BLaER1 (cell line): ENCODE data around the gene CEP70.
"Not testable (repeated sequence)": the region's sequence is repeated elsewhere in the genome, so short reads cannot be mapped to it uniquely, and the experiment has no call there.

Experiments
- H3K27ac ChIP-seq: shearing (Covaris generic); formaldehyde crosslinking; 2 replicates; pipeline ENCODE4 v1.8.1; 2022
- H3K27me3 ChIP-seq: shearing (Covaris generic); formaldehyde crosslinking; 2 replicates; pipeline ENCODE4 v1.8.1; 2022
- H3K36me3 ChIP-seq: shearing (Covaris generic); formaldehyde crosslinking; 2 replicates; pipeline ENCODE4 v1.8.1; 2022
- H3K4me1 ChIP-seq: shearing (Covaris generic); formaldehyde crosslinking; 2 replicates; pipeline ENCODE4 v1.8.1; 2022
- H3K4me2 ChIP-seq: shearing (Covaris generic); formaldehyde crosslinking; 2 replicates; pipeline ENCODE4 v1.8.1; 2022
- H3K4me3 ChIP-seq: shearing (Covaris generic); formaldehyde crosslinking; 2 replicates; pipeline ENCODE4 v1.8.1; 2022
- H3K9ac ChIP-seq: shearing (Covaris generic); formaldehyde crosslinking; 2 replicates; pipeline ENCODE4 v1.8.1; 2022
- H3K9me3 ChIP-seq: shearing (Covaris generic); formaldehyde crosslinking; 2 replicates; pipeline ENCODE4 v1.8.1; 2022
- H4K20me1 ChIP-seq: shearing (Covaris generic); formaldehyde crosslinking; 2 replicates; pipeline ENCODE4 v1.8.1; 2022
- Cebpa-rat ChIP-seq: shearing (Covaris generic); IDR thresholded peaks from 2 replicates; pipeline ENCODE4 v1.8.1; 2022

CEP70 gene

DNA sequence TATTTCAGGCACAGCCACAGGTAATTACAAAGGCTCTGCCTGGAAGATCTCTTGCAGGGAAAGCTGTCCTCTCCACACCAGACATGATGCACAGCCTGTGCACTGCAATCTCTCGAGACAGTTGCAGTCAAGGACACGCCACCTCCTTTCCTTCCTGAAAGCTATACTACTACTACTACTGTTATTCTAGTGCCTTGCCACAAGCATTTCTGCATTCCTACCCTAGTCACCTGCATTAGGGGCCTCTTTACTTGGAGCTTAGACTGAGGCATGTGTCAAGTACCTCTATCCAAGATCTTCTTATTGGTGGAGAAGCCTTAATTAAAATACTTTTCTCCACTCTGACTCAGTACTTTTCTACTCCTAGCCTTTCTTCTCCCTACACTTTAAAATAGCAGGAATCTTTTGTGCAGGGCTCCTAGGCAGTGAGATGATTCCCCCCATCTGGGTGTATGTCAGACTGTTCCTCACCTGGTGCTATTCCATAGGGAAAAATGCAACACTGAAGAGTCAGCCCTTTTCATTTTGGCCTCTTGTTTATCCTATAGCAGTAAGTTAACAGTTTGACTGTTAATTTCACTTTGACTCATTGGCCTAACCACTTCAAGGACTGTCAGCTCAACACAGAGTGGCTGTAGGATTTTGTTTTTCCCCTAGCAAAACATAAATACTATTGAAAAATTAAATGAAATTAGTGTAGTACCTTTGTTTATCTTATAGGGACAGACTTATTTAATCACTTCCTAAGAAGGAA, 80.8 kb downstream of the CEP70 start:
- Histone ChIP-seq H4K20me1 (no peaks in the 10 kb centered on the region), H3K9ac (no peak overlapping the region), H3K4me2 (no peak overlapping the region), H3K4me1 (no peaks in the 10 kb centered on the region), H3K36me3 (peaks cover 30% of the 10 kb centered on the region), H3K9me3 (peaks cover 12% of the 10 kb centered on the region), H3K27me3 (no peaks in the 10 kb centered on the region), H3K27ac (no peak overlapping the region), H3K4me3 (no peak overlapping the region)
- no peak for TF ChIP-seq Cebpa-rat

DNA sequence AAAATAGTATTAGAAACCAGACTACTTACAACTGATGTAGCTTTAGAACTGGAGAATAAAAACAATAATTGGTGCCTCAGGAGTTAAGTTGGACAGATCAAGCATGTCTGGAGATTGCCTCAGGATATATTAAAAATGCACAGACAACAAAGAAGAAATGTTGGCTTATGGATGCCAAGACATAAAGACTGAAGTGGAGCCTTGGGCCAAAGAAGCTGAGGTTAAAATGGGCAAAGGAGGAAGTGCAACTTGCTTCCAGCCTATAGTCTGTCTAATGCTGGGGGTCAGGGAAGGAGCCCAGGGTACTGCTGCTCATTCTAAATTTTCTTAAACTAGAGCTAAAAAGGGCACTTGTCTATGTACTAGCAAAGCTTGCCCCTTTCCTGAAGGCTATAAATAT, 82.1 kb downstream of the CEP70 start:
- Histone ChIP-seq H4K20me1 (no peaks in the 10 kb centered on the region), H3K36me3 (peaks cover 17% of the 10 kb centered on the region; the same call in 1 of the 2 replicates), H3K27me3 (no peaks in the 10 kb centered on the region), H3K4me2 (no peak overlapping the region), H3K27ac (no peak overlapping the region), H3K9ac (no peak overlapping the region), H3K4me1 (no peaks in the 10 kb centered on the region), H3K9me3 (no peaks in the 10 kb centered on the region), H3K4me3 (no peak overlapping the region)
- no peak for TF ChIP-seq Cebpa-rat

DNA sequence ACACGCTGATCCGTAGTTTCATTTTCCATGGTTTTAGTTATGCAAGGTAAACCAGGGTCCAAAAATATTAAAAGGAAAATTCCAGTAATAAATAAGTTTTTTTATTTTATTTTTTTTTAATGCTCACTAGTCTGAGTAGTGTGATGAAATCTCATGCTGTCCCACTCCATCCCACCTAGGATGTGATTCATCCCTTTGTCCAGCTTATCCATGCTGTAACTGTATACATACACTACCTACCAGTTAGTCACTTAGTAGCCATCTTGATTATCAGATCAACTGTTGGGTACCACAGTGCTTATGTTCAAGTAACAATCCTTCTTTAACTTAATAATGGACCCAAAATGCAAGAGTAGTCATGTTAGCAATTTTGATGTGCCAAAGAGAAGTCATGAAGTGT, 84.5 kb downstream of the CEP70 start:
- Histone ChIP-seq H3K36me3 (peaks cover 13% of the 10 kb centered on the region), H3K9me3 (no peaks in the 10 kb centered on the region), H3K4me3 (no peak overlapping the region), H3K27ac (no peak overlapping the region), H3K4me1 (no peaks in the 10 kb centered on the region), H3K27me3 (no peaks in the 10 kb centered on the region), H4K20me1 (no peaks in the 10 kb centered on the region), H3K9ac (no peak overlapping the region), H3K4me2 (no peak overlapping the region)
- TF ChIP-seq Cebpa-rat = no peak

DNA sequence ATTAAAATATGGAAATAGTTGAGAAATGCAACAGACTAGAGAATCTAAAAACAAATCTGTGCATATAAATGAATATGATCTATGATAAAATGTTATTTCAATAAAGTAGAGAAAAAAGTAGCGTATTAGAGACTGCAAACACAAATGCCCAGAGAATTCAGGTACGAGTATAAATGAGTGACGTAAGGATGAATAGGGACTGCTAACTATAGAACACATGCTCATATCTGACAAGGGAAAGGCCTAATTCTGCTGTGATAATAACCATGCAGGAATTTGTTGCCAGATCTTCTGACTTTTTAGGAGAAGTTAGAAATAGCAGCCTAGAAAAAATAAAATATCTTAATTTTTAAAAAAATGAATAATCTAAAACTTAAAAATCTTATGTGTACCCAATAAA, 86.5 kb downstream of the CEP70 start:
- no peak for TF ChIP-seq Cebpa-rat

DNA sequence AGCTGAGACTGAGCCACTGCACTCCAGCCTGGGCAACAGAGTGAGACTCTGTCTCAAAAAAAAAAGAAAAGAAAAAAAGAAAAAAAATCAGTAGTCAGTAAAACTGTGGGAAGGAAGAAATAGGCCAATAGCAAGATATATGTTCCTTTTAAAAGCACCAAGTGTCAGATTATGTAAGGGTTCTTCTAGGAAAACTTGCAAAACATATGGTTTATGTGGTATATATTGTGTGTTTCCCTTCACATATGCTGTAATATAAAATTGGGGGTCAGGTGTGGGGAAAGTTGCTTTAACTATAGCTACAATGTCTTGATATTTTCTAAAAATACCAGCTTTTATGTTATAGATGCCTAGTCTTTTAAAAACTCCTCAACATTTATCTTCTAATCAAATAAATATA, 95.1 kb downstream of the CEP70 start:
- Histone ChIP-seq H3K4me2 (no peak overlapping the region), H3K27me3 (no peaks in the 10 kb centered on the region)
- TF ChIP-seq Cebpa-rat = no peak

More for the DNA sequence above, 86.5 kb downstream of the CEP70 start:
- Histone ChIP-seq H3K4me1 (no peaks in the 10 kb centered on the region), H3K27me3 (no peaks in the 10 kb centered on the region), H4K20me1 (no peaks in the 10 kb centered on the region), H3K4me2 (no peak overlapping the region), H3K27ac (no peak overlapping the region), H3K4me3 (no peak overlapping the region), H3K9ac (no peak overlapping the region), H3K9me3 (no peaks in the 10 kb centered on the region), H3K36me3 (peaks cover 16% of the 10 kb centered on the region)

DNA sequence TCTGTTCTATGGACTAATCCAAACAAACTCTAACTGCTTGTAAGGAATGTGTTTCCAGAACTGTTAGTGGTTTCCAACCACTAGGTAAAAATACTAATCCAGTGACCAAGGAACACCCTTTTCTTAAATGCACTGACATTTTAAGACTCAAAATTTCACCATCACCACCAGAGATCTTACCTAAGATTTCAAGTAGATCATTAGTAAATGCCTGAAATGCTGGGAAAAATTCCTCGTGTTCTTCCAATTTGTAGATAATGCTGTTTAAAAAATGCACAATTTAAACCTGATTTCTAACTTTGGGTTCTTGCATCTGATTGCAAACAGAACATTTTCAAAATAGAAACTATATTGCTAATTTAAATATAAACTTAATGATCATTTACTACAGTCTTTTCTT, 96.2 kb downstream of the CEP70 start:
- Histone ChIP-seq H3K4me3 (no peak overlapping the region), H3K36me3 (peaks cover 30% of the 10 kb centered on the region), H3K27me3 (no peaks in the 10 kb centered on the region), H3K9ac (no peak overlapping the region), H4K20me1 (no peaks in the 10 kb centered on the region), H3K9me3 (no peaks in the 10 kb centered on the region), H3K4me1 (no peaks in the 10 kb centered on the region), H3K4me2 (no peak overlapping the region), H3K27ac (no peak overlapping the region)
- TF ChIP-seq Cebpa-rat = no peak

More for the DNA sequence above, 95.1 kb downstream of the CEP70 start:
- Histone ChIP-seq H3K9me3 (no peaks in the 10 kb centered on the region), H4K20me1 (no peaks in the 10 kb centered on the region), H3K4me3 (no peak overlapping the region), H3K27ac (no peak overlapping the region), H3K9ac (no peak overlapping the region), H3K4me1 (no peaks in the 10 kb centered on the region), H3K36me3 (peaks cover 19% of the 10 kb centered on the region)

DNA sequence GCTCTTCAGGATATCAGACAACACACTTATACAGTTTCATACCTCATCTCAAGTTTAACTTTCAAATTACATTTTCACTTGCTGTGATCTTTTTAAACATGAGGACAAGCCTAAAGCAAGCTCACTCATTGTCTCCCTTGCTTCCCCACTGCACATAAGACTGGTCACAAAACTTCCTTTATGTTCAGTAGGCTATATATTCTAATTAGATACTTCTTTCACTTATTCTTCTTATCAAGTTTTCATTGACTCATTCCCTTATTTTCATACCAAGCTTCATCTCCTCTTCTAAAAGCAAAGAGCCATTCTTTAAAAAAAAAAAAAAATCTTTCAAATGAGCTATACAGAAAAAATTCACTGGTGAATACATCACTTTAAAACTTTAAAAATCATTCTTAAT, 97.0 kb downstream of the CEP70 start:
- no peak overlapping the region for H3K4me3 ChIP-seq
- H3K4me1 ChIP-seq = no peaks in the 10 kb centered on the region
- no peaks in the 10 kb centered on the region for H4K20me1 ChIP-seq
- no peaks in the 10 kb centered on the region for H3K9me3 ChIP-seq
- H3K27ac ChIP-seq = no peak overlapping the region
- H3K9ac ChIP-seq = no peak overlapping the region
- TF ChIP-seq Cebpa-rat = no peak
- peaks cover 31% of the 10 kb centered on the region for H3K36me3 ChIP-seq
- H3K4me2 ChIP-seq = no peak overlapping the region
- no peaks in the 10 kb centered on the region for H3K27me3 ChIP-seq

DNA sequence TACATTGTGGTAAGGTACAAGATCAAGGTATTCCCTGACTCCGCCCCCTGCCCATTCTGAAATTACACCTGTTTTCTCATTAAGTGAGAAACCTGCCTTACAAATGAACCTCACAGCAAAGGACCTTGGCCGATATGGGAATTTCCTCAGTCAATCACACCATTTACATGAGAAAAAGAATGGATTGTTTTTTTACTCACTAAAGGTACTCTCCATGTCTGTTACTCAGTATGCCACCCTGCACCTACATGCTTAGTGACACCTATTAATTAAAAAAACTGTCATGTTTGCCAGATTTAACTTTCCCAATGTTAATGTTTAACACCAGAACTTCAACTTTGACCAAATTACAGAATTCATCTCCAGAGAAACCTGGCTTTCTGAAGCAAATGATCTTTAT, 97.6 kb downstream of the CEP70 start:
- Histone ChIP-seq H3K9ac (no peak overlapping the region), H3K4me3 (no peak overlapping the region), H3K36me3 (peaks cover 31% of the 10 kb centered on the region), H3K27ac (no peak overlapping the region), H3K4me2 (no peak overlapping the region), H4K20me1 (no peaks in the 10 kb centered on the region), H3K9me3 (no peaks in the 10 kb centered on the region), H3K27me3 (no peaks in the 10 kb centered on the region), H3K4me1 (no peaks in the 10 kb centered on the region)
- TF ChIP-seq Cebpa-rat = no peak

DNA sequence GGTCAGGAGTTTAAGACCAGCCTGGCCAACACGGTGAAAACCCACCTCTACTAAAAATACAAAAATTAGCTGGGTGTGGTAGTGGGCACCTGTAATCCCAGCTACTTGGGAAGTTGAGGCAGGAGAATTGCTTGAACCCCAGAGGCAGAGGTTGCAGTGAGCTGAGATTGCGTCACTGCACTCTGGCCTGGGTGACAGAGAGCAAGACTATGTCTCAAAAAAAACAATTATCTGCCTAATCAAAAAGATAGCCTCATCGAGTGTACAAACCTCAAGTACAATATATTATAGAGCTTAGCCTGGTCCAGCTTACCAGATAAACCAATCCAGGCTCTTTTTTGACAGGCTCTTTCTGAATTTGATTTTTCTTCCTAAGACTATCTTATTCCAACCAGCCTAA, 98.4 kb downstream of the CEP70 start:
- not testable (repeated sequence) for H3K27ac ChIP-seq, H3K9me3 ChIP-seq, H3K9ac ChIP-seq

DNA sequence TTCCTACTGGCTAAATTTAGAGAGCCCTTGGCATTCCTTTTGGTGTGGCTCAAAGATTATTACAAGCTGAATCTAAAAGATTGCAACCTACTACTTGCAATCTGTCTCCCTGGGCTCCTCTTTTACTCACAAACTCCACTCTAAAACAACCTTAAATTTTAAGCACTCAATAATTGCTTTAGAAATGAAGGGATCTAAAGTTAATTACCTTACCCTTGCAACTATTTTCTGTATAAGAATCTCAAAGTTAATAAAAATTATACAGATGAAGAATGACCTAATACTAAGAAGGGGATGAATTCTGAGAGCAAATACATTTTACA, 99.5 kb downstream of the CEP70 start:
- H3K4me2 ChIP-seq = no peak overlapping the region
- H3K36me3 ChIP-seq = peaks cover 26% of the 10 kb centered on the region
- no peak overlapping the region for H3K27ac ChIP-seq
- no peaks in the 10 kb centered on the region for H3K4me1 ChIP-seq
- 0 out of 2 replicates have a peak, but pooled peaks cover under 1% of the 10 kb centered on the region for H3K9me3 ChIP-seq
- H4K20me1 ChIP-seq = no peaks in the 10 kb centered on the region
- H3K27me3 ChIP-seq = no peaks in the 10 kb centered on the region
- no peak overlapping the region for H3K9ac ChIP-seq
- TF ChIP-seq Cebpa-rat = no peak
- H3K4me3 ChIP-seq = no peak overlapping the region

More for the DNA sequence above, 98.4 kb downstream of the CEP70 start:
- peaks cover 31% of the 10 kb centered on the region for H3K36me3 ChIP-seq
- not testable (repeated sequence) for H3K27me3 ChIP-seq, H3K4me3 ChIP-seq, H4K20me1 ChIP-seq, H3K4me2 ChIP-seq, H3K4me1 ChIP-seq
